ENCODE data around the gene RHOC.

GRCh38 chr1:112674440-112674985 is 32.4 kb downstream of the RHOC start, which contains the start of gene MOV10:
- TF ChIP-seq CTCF (conservative IDR thresholded peaks at IDR 0.05 in 1 of 2, IDR thresholded peaks at IDR 0.05 in 1 of 2; ENCODE audit: low read depth in 1 of 2, low read length in 2 of 2) (no peak), EZH2 (IDR thresholded peaks at IDR 0.05; ENCODE audit: low read length, missing control alignments) (no peak)
